Effector memory CD4-positive, alpha-beta T cell (primary cell): ENCODE data around the gene MEGF11.
A peak's percentile ranks its signal among the peaks of the same experiment; 100 is the strongest.

Experiments used
- DNase-seq, 3 donors: peaks; one replicate each; pipeline ENCODE4 v3.0.0-alpha.2; 2020
- H3K27ac ChIP-seq: 2 replicates; pipeline ENCODE4 v1.7.0; 2013; ENCODE audit warnings: mild to moderate bottlenecking, low read length, moderate library complexity; ENCODE audit not compliant: insufficient read depth, poor library complexity, severe bottlenecking
- H3K27me3 ChIP-seq: replicated peaks from 2 replicates; pipeline ENCODE4 v1.7.0; 2013; ENCODE audit warnings: mild to moderate bottlenecking, low read length; ENCODE audit not compliant: insufficient read depth, control insufficient read depth, poor library complexity, severe bottlenecking
- H3K36me3 ChIP-seq: 2 replicates; pipeline ENCODE4 v1.7.0; 2013; ENCODE audit warnings: mild to moderate bottlenecking, low read length, moderate library complexity; ENCODE audit not compliant: control insufficient read depth, insufficient read depth
- H3K4me1 ChIP-seq: 2 replicates; pipeline ENCODE4 v1.7.0; 2013; ENCODE audit warnings: low read length, mild to moderate bottlenecking; ENCODE audit not compliant: control insufficient read depth, insufficient read depth, poor library complexity, severe bottlenecking
- H3K4me3 ChIP-seq: 2 replicates; pipeline ENCODE4 v1.7.0; 2013; ENCODE audit warnings: low read length, low read depth, mild to moderate bottlenecking; ENCODE audit not compliant: insufficient read depth, poor library complexity, severe bottlenecking
- H3K9me3 ChIP-seq: 2 replicates; pipeline ENCODE4 v1.7.0; 2013; ENCODE audit warnings: mild to moderate bottlenecking, low read length, moderate library complexity; ENCODE audit not compliant: control insufficient read depth

The MEGF11 gene

DNA sequence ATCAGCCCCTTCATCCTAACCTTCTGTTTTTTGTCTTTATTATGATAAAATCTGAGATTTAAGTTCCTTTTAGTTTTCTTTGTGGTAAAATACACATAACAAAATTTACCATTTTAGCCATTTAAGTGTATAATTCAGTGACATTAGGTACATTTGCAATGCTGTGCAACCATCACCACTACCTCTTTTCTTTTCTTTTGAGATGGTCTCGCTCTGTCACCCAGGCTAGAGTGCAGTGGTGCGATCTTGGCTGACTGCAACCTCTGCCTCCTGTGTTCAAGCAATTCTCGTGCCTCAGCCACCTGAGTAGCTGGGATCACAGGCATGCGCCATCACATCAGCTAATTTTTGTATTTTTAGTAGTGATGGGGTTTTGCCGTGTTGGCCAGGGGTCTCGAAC is 390.4 kb downstream of the MEGF11 start:
- H3K27me3 ChIP-seq, result no peaks in the 10 kb centered on the region
- no peaks in the 10 kb centered on the region for H3K9me3 ChIP-seq
- no peak overlapping the region for H3K27ac ChIP-seq
- H3K36me3 ChIP-seq, result no peaks in the 10 kb centered on the region
- H3K4me1 ChIP-seq, result no peaks in the 10 kb centered on the region
- no peak for DNase-seq
- no peak overlapping the region for H3K4me3 ChIP-seq

DNA sequence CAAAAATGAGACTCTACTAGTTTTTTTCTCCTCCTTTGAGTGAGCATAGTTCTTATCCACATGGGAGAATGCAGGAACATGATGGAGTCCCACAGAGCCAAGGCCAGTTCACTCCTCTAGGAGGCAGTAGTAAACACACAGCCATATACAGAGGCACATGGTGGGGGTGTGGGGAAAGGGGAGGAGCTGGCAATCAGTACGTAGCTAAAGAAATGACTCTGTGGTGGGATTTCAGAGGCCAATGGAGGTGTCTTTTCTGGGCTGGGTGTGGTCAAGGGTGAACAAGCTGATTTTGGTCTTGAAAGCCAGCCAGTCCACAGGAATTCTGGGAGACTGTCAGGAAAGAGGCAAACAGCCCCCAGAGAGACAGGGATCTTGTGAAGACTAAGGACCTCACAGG is 390.9 kb downstream of the MEGF11 start:
- no peaks in the 10 kb centered on the region for H3K9me3 ChIP-seq
- no peaks in the 10 kb centered on the region for H3K4me1 ChIP-seq
- no peak overlapping the region for H3K27ac ChIP-seq
- no peaks in the 10 kb centered on the region for H3K36me3 ChIP-seq
- no peak overlapping the region for H3K4me3 ChIP-seq
- DNase-seq, result peak in 2 of 3 donors; percentile 21 to 30
- H3K27me3 ChIP-seq, result no peaks in the 10 kb centered on the region

DNA sequence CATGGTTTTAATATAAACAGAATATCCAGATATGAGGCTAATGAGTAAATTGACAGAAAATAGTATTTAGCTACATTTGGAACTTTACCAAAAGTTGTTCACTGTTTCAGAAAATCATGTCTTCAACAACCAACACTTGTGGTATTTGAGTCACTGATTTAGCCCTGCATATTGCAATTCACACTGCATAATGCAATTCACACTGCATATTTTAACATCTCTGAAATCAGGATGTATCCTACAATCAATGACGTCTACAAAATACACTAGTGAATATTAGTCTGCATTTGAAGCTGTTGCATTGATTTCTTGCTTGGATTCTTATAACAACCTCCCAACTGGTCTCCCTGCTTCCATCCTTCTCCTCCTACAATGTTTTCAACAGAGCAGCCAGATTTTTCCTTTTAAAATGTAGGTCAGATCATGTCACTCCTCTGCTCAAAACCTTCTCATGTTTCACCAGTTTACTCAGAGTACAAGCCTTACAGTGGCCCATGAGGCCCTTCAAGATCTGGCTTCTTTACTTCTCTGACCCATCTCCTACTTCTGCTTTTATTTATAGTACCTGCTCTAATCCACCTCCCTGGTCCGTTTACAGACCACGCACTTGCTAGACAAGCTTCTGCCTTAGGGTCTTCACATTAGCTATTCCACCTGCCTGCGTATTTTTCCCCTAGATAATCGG is 395.7 kb downstream of the MEGF11 start:
- Histone ChIP-seq H3K27ac (no peak overlapping the region), H3K4me3 (no peak overlapping the region), H3K9me3 (no peaks in the 10 kb centered on the region), H3K36me3 (no peaks in the 10 kb centered on the region), H3K27me3 (no peaks in the 10 kb centered on the region), H3K4me1 (no peaks in the 10 kb centered on the region)
- no peak for DNase-seq

DNA sequence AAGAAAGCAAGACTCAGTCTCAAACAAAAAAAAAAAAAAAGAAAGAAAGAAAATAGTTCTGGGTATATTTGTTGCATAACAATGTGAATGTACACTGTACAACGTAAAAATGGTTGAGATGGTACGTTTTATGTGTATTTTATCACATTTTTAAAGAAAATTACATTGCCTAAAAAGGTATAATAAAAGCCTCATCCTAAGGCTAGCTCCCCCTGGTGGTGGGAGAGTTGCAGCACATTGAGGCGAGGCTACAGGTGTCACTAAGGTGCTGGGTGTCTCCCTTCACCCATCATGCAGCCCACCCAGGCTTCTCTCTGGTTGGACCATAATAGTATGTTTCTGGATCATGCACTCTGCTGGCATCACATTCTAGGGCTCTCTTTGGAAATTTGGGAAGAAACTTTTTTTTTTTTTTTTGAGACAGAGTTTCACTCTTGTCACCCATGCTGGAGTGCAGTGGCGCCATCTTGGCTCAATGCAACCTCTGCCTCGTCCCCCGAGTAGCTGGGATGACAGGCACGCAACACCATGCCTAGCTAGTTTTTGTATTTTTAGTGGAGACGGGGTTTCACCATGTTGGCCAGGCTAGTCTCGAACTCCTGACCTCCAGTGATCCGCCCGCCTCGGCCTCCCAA is 396.6 kb downstream of the MEGF11 start:
- peak; percentile 54 to 78 (median 60) for DNase-seq
- no peak overlapping the region for H3K27ac ChIP-seq
- no peaks in the 10 kb centered on the region for H3K36me3 ChIP-seq
- H3K9me3 ChIP-seq, result no peaks in the 10 kb centered on the region
- H3K4me1 ChIP-seq, result no peaks in the 10 kb centered on the region
- H3K27me3 ChIP-seq, result no peaks in the 10 kb centered on the region
- H3K4me3 ChIP-seq, result no peak overlapping the region

DNA sequence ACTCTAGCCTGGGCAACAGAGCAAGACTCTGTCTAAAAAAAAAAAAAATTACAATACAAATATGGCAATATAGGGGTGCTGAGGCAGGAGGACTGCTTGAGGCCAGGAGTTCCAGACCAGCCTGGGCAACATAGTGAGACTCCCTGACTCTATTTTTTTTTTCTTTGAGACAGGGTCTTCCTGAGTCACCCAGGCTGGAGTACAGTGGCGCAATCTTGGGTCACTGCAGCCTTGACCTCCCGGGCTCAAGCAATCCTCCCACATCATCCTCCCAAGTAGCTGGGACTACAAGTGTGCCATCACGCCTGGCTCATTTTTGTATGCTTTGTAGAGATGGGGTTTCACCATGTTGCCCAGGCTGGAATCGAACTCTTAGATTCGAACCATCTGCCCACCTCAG is 401.6 kb downstream of the MEGF11 start:
- no peaks in the 10 kb centered on the region for H3K4me1 ChIP-seq
- H3K27me3 ChIP-seq, result no peaks in the 10 kb centered on the region
- no peak for DNase-seq

DNA sequence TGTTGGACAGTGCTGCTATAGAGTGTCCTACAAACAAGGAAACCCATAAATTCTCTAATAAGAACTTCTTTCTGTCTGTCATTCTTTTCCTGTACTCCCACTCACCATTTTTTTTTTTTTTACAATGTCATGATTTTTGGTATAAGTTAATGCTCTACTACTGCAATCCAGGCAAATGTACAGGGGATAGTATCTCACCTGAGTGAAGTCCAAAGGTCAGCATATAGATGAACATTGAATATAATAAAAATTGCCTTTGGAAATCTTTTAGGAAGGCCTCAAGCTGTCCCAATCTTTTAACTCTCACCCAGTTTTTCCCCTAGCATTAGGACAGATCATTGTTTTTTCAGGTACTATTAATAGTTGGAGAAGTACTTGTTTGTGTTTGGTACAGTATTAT is 405.6 kb downstream of the MEGF11 start:
- Histone ChIP-seq H3K36me3 (no peaks in the 10 kb centered on the region), H3K27ac (no peak overlapping the region), H3K9me3 (no peaks in the 10 kb centered on the region), H3K4me1 (no peaks in the 10 kb centered on the region), H3K27me3 (no peaks in the 10 kb centered on the region), H3K4me3 (no peak overlapping the region)
- DNase-seq, result no peak

More for the DNA sequence above, 401.6 kb downstream of the MEGF11 start:
- Histone ChIP-seq H3K27ac (no peak overlapping the region), H3K36me3 (no peaks in the 10 kb centered on the region), H3K9me3 (no peaks in the 10 kb centered on the region), H3K4me3 (no peak overlapping the region)

DNA sequence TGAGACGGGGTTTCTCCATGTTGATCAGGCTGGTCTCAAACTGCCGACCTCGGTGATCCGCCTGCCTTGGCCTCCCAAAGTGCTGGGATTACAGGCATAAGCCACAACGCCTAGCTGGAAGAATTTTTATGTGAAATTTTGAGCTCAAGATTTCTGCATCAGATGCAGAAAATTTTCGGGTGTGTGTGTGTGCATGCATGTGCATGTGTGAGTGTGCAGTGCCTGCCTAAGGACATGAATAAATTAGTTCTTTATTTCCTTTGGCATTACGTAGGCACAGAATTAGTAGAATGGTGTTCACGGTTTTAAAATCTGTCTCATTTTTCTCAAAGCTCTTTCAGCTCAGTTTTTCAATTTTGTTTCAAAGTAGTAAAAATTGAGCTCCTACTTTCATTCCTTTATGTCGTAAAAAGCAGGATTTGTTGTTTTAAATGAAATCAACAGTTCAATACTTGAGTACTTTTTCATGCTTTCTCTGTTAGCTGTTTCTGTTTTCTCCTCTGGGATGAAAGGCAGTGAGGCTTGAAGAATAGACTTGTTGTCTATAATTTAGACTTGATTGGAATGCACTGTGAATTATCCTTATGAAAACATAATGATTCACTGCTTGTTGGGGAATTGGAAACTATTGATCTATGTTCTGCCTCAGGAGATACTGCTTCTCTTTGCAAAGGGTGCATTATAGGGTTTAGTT is 407.6 kb downstream of the MEGF11 start:
- H3K27ac ChIP-seq, result no peak overlapping the region
- no peaks in the 10 kb centered on the region for H3K4me1 ChIP-seq
- no peaks in the 10 kb centered on the region for H3K9me3 ChIP-seq
- no peaks in the 10 kb centered on the region for H3K27me3 ChIP-seq
- no peak for DNase-seq
- H3K36me3 ChIP-seq, result no peaks in the 10 kb centered on the region
- H3K4me3 ChIP-seq, result no peak overlapping the region
